Suppressor macrophage treated with lipopolysaccharide for 4 hours (primary cell): Measurements from ENCODE around the gene IL20RA.
A peak's percentile ranks its signal among the peaks of the same experiment; 100 is the strongest.
"Not testable (repeated sequence)": the region's sequence is repeated elsewhere in the genome, so short reads cannot be mapped to it uniquely, and the experiment has no call there.

Source experiments
- DNase-seq: peaks from one replicate; pipeline ENCODE4 v3.0.0-alpha.2; 2020

The IL20RA gene

GRCh38 chr6:136969433-136969832 is 75.3 kb downstream of the IL20RA start:
- DNase-seq, result no peak

GRCh38 chr6:136968837-136969236 is 75.9 kb downstream of the IL20RA start:
- DNase-seq, result no peak

GRCh38 chr6:136967876-136968752 is 76.7 kb downstream of the IL20RA start:
- peak; percentile 68 for DNase-seq

GRCh38 chr6:136964398-136964797 is 80.4 kb downstream of the IL20RA start:
- no peak for DNase-seq

- DNase-seq, result no peak
Observed at GRCh38 chr6:136963259-136963658, 81.5 kb downstream of the IL20RA start.

GRCh38 chr6:136962661-136963060 is 82.1 kb downstream of the IL20RA start:
- no peak for DNase-seq

GRCh38 chr6:136961848-136962247 is 82.9 kb downstream of the IL20RA start:
- DNase-seq, result no peak

GRCh38 chr6:136960781-136961180 is 84.0 kb downstream of the IL20RA start:
- DNase-seq, result no peak

- not testable (repeated sequence) for DNase-seq
Observed at GRCh38 chr6:136959935-136960334, 84.8 kb downstream of the IL20RA start.

GRCh38 chr6:136959471-136959891 is 85.3 kb downstream of the IL20RA start:
- DNase-seq, result no peak

GRCh38 chr6:136958168-136958567 is 86.6 kb downstream of the IL20RA start:
- DNase-seq, result no peak

GRCh38 chr6:136956590-136957544 is 87.9 kb downstream of the IL20RA start:
- DNase-seq, result no peak

- DNase-seq, result no peak
Observed at GRCh38 chr6:136955123-136955522, 89.6 kb downstream of the IL20RA start.

GRCh38 chr6:136952714-136953260 is 92.0 kb downstream of the IL20RA start:
- no peak for DNase-seq

- no peak for DNase-seq
Observed at GRCh38 chr6:136950436-136951126, 94.2 kb downstream of the IL20RA start.
